Effector CD8-positive, alpha-beta T cell (primary cell): ENCODE results near the gene DIP2C.

Experiments
- DNase-seq: peaks from one replicate; lab custom pipeline; 2025; lab: John Stamatoyannopoulos, UW

The DIP2C gene

DNA sequence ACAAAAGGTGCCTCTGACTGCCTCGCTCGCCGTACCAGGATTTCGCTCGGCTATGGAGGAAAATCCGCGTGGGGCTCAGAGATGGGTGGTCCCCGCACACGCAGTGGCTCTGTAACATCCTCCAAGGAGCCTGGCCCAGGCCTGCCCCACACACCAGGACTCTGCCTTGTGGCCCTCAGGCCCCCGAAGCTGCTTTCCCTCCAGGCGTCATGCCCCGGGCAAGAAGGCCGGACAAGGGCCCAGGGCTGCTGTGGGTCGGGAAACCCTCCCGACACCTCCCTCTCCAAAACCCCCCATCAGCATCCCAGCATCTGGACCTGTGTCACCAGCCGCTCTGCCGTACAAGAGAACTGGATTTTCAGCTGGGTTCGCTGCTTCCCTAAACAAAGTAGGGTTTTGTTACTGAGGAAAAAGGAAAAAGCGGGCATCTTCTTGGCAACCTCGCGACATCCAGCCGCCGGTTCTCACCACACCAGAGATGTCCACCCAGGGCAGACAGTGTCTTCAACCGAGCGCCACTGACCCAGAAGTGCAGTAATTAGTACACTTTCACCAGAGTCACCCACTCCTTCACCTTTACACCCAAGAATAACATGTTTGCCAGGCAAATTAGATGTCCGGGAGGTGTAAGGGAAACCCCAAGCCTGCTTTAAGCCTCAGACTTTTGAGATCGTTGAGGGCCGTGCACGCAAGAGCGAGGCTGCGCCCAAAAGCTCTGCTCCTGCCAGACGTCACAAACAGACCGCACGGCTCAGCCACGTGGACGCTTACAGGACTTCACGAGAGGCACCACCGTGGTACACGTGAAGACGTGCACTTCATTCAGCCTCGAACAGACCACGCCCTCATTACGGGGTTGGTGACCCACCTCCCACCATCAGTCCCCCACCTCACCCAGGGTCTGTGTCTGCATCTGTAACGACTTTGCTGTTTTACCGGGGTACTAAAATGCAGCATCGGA, 62.2 kb downstream of the DIP2C start:
- DNase-seq = no peak

- no peak for DNase-seq
Observed at GRCh38 chr10:625751-626711, 63.4 kb downstream of the DIP2C start.

GRCh38 chr10:625333-625696, 64.2 kb downstream of the DIP2C start:
- no peak for DNase-seq

- DNase-seq = no peak
Observed at GRCh38 chr10:624605-625332, 64.7 kb downstream of the DIP2C start.

DNA sequence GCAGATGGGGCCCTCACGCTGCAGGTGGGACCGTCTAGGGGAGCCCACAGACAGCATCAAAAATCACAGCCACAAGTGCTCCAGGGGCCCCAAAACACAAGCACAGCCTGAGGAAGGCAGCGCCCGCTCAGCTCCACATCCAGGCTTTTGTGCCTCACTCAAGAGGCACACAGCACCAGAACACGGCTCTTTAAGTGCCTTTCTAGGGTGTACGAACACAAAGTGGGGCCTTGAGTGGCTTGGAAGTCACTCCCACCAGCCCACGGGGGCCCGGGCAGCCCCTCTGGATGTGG, 65.2 kb downstream of the DIP2C start:
- no peak for DNase-seq

GRCh38 chr10:623477-624311, 65.8 kb downstream of the DIP2C start:
- no peak for DNase-seq

- no peak for DNase-seq
Observed at GRCh38 chr10:623014-623413, 66.5 kb downstream of the DIP2C start.

- no peak for DNase-seq
Observed at GRCh38 chr10:621981-622740, 67.3 kb downstream of the DIP2C start.

GRCh38 chr10:621513-621912, 68.0 kb downstream of the DIP2C start:
- no peak for DNase-seq

DNA sequence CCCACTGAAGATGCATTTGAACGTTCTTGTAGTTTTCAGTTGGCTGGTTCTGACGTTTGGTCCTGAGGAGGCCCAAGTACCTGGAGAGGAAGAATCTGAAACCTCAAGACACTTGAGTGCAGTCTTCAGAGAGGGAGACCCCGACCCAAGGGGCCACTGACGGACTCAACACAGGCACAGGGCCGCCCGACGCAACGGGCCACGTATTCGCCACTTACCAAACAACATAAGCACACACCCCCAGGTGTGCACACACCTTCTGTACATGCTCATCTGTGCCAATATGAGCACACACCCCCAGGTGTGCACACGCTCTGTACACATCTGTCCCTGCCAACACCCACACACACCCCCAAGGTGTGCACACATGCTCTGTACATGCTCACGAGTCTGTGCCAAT, 68.5 kb downstream of the DIP2C start:
- no peak for DNase-seq

DNA sequence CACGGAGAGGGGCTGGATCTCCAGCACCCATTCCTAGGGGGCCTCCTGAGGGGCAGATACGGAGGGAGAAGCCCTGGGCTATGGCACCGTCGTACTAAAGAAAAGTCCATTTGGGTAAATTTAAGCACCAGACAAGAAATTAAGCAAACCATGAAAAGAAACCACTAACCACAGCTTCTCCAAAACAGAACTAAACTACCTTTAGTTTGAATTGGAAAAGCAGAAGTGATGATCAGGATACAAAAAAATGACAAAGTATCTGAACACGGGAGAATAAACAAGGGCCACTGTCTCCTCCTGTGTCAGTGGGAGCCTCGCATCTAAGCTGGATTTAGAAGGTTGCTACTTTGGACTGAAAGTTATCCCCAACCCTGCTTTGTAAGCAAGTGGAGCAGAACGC, 69.1 kb downstream of the DIP2C start:
- no peak for DNase-seq

- no peak for DNase-seq
Observed at GRCh38 chr10:619710-620109, 69.8 kb downstream of the DIP2C start.

DNA sequence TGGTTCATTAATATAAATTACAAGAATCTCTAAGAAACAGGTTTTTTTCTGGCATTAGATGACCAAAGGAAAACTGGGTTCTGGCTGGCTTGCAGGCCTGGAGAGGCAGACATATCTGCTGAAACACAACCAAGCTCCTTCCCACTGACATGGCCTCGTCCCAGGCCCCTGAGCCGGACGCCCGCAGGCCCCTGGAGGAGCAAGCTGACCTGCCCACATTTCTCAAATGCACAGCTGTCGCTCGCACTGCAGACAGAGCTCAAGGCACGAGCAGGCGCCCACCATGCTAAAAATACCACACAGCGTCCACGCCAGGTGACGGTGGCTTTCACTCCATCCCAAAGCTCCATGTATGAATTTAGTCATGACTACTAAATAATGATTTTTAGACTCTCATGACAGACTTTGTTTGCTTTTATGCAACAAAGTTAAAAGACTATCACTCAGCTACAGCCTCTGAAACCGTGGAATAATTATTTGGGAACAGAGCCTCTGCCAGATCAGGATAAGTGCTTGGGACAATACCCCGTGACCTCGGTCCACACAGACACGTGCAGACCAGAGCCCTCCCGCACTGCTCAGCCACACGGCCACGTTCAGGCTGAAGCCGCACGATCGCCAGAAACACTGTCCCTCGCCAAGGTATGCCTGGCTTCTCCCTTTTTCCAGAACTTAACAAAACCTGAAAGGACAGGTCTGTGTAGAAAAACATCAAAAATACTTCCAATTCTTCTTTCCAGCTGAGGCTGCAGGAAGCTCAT, 71.1 kb downstream of the DIP2C start:
- DNase-seq = no peak

DNA sequence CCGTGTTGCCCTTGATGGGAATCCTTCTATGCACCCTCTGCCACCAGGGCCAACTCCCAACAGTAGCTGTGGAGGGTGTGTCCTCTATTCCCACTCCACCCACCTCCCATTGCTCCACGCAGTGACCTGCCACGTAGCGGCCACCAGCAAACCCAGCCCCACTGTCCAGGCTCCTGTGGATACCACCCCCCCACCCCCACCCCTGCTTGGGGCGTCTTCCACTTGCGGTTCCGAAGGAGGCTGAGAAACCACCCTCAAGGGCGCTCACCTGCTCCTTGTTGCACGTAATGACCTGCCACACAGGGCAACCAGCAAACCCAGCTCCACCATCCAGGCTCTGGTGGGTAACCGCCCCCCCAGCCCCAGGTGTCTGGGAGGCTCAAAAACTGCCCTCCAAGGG, 72.0 kb downstream of the DIP2C start:
- DNase-seq = no peak

DNA sequence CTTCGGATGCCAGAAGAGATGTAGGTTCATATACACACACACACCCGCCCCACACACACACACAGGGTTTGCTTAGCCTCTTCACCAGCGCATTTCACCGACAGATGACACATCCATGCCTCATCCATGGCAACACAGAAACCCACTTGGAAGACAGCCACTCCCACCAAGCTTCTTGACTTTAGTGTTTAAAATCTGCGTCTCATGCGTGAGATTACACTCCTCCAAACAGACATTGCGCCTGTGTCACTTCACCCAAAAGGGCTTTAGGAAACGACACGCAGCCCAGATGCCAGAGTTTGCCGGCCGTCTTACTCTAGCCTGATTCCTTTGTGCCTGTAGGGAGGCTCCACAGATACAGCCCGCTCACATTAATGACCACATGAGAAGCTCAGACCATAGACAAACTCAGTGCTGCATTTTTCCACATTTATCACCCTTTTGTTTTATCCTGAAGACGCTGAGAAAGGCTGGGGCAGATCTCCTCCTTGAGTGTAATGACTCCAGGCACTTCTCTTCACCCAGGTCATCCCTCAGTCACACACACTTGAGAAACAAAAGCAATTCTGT, 73.8 kb downstream of the DIP2C start:
- no peak for DNase-seq

GRCh38 chr10:614790-615582, 74.5 kb downstream of the DIP2C start:
- no peak for DNase-seq

GRCh38 chr10:614139-614711, 75.2 kb downstream of the DIP2C start:
- no peak for DNase-seq
